Activated effector memory CD4-positive, alpha-beta T cell treated with anti-CD3 and anti-CD28 coated beads, Interleukin-2, amount 50 U/mL, for 16 hours (primary cell): ENCODE results near the gene DEXI.
A peak's percentile ranks its signal among the peaks of the same experiment; 100 is the strongest.
"Not testable (repeated sequence)": the region's sequence is repeated elsewhere in the genome, so short reads cannot be mapped to it uniquely, and the experiment has no call there.

Source experiments
- DNase-seq: peaks from one replicate; pipeline ENCODE4 v3.0.0-alpha.2; 2020

DEXI gene

GRCh38 chr16:10941127-10941933 lies 938 bp downstream of the DEXI start:
- no peak for DNase-seq

DNA sequence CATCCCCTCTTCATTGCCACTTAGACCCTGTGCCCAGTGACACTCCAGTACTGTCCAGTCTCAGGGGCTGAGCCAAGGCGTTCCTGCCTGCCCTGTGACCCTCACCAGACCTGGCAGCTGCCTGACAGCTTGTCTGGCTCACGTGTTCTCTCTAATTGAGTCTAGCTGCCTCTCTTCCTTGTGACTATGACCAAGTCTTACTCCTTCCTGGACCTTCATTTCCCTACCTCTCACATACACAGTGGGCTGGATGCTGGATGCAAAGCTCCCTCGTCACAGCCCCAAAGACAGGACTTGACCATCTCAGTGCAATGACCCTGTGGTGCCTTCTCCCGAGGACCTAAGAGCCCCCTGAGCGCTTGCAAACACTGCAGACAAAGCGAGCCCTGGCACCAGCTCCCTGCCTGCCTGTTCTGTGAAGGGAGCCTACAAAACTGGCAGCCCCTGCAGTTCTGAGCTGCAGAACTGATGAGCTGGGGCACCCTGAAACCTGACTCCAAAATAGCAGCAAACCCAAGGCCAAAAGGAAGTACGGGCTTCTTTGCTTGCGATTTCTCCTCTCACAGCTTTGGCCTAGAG lies 1.7 kb downstream of the DEXI start:
- no peak for DNase-seq

- no peak for DNase-seq
Observed at GRCh38 chr16:10939649-10940234, 2.5 kb downstream of the DEXI start.

DNA sequence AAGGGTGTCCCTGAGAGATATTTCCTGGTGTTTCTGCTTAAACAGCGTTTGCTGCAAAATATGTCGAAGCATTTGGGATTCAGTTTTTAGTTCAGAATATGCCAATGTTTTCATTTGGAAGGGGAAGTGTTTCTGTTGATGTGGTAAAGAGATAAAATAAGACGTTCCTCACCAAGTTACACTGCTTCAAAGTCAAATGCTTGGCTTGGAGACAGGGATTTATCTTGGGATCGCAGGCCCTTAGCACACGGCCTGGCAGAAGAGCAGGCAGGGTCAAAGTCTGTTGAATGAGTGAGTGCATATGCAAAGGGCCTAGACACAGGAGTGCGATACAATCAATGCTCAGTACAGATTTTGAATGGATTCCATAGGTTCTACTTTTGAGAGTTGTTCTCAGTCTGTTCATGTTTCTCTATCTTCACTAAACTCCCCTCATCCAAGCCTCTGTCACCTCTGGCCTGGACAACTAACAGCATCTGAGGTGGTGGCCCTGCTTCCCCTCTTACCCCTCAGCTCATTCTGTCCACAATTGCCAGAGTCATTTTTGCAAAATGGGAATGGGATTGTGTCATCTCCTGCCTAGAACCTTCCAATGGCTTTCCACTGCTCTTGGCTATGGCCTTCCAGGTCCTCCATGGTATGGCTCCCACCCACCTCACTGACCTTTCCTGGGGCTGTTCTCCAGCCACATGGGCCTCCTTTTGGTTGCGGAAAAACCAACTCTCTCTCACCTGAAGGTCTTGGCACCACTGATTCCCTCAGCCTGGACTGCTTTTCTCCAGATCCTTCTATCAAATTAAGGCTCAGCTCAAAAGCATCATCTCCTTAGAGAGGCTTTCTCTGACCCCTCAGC lies 3.2 kb downstream of the DEXI start:
- no peak for DNase-seq

DNA sequence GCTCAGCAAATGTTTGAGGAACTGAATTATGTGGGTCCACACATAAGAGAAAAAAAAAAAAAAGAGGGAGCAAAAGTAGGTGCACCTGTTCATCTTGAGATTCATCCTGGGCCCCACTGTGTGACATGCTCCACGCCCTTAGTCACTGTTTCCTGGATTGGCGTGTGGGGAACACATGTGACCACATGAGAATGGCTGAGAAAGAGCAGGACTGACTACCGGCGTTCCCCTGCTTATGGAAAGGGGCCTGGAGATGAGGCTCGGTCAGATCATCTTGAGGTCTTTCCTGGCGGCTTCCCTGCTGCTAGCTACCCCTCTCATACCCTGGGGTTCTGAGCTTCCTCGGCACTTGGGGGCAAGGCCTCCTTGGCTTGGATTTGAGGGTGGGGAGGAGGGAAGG lies 3.9 kb downstream of the DEXI start:
- DNase-seq = peak; percentile 75

DNA sequence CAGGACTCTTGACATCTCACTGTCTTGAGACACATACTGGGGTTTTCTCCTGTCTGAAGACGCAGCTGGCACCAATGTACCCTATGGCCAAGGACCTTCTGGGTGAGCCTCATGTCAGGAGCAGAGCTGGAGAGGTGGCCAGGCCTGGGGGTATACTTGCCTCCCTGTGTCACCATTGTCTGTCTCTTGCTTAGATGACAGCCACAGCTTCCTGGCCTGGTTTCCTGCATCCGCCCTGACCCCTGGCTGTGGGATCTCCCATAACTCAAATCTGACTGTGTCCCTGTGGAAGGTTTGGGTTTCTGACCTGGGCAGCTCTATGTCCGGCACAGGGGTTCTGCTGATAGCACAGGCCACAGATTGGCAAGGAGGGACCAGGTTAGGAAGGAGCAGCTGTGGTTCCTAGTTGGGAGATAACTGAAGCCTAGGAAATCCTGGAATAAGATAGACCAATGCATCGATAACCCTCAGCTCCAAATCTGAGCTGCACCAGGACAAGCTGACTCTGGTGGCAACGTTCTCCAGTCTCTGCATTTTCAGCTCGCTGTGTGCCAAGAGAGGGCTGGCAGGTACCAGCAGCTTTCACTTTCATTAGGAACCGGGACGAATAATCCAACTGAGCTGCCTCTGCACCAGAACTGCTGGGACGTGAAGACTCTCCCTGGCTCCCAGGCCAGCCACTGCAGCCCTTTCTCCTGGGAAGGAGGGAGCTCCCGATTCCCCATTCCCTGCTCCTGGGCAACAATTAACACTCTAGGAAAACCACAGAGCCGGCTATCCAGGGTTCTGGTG lies 5.0 kb downstream of the DEXI start:
- no peak for DNase-seq

DNA sequence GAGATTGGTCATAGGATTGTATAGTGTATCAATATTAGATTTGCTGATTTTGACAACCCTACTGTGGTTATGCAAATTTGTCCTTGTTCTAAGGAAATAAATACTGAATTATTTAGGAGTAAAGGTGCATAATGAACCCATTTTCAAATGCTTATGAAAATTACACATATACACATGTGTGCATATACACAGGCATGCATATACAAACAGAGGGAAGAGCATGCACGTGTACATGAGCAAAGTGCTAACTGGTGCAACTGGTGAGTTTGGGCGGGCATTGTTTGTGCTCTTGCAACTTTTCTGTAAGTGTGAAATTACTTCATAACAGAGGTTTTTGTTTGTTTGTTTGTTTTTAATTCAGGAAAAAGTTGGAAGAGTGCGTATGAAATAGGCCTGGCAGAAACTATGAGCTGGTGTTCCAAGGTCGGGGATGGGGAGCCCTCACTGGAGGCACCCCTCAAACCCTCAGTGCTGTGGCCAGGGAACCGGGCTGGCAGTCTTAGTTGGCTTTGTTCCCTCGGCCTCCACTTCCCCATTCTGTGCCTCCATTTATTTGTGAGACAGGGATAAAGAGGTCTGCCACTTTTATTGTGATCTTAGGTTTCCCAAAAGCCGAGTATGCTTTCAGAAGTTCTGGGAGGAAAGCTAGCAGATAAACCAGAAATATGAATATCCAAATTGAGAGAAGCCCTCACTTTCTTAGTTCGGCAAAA lies 5.8 kb downstream of the DEXI start:
- no peak for DNase-seq

DNA sequence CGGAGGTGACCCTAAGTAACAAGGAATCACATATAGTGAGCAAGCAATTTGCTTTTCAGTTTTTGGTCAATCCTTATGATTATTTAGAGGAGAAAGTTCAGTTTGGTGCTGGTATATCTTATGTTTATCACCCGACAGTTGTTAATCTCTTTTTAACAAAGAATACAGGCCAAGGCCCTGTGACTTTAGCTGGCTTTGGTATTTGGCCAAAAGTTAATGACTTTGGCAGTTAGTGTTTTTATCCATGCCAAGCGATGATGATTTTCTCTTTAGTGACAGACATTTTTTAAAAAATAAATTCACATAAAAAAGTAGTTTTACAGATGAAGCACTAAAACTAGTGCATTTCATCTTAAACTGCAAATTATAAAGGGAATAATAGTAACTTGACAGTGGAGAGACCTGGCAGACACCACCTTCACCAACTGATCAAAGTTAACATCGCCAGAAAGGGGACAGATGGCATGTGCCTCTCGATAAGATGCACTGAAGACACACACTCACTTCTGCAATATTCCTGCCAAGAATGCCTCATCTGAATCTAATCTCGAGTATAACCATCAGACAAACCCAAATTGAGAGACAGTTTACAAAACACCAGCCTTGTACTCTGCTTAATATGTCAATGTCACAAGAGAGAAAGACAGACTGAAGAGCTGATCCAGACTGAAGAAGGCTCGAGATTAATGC lies 6.9 kb downstream of the DEXI start:
- DNase-seq = no peak

DNA sequence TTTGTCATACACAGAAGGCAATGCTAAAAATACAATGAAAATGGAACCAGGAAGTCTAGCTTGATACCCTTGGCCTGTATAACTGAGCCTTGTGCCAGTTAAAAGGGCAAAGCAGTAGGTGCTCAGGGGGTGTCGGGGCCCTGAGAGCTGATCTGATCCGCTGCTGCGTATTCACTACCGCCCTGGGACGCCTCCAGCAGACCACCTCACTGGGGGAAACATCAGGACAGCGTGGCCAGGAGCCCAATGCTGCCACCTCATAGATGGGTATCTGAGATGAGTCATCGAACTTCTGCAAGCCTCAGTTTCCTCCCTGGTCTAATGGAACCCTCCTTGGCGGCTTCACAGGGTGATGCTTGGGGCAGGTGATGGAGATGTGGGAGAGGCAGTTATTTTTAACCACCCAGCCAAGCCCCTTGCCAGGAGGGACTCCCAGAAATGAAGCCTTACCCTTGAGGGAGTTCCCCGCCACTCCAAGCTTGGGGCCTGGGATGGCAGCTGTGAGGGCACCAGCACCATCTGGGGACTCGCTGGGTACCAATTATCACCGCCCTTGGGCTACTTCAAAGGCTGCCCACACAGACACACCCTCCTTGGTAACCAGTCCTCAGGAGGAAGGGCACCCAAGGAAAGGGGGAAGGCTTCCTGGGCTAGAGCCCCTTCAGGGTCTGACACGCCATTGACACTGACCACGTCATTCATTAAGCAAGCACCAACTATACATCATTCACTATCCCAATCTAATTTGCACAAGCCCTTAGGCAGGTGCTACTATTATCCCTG lies 7.8 kb downstream of the DEXI start:
- no peak for DNase-seq

- no peak for DNase-seq
Observed at GRCh38 chr16:10933865-10934264, 8.4 kb downstream of the DEXI start.

DNA sequence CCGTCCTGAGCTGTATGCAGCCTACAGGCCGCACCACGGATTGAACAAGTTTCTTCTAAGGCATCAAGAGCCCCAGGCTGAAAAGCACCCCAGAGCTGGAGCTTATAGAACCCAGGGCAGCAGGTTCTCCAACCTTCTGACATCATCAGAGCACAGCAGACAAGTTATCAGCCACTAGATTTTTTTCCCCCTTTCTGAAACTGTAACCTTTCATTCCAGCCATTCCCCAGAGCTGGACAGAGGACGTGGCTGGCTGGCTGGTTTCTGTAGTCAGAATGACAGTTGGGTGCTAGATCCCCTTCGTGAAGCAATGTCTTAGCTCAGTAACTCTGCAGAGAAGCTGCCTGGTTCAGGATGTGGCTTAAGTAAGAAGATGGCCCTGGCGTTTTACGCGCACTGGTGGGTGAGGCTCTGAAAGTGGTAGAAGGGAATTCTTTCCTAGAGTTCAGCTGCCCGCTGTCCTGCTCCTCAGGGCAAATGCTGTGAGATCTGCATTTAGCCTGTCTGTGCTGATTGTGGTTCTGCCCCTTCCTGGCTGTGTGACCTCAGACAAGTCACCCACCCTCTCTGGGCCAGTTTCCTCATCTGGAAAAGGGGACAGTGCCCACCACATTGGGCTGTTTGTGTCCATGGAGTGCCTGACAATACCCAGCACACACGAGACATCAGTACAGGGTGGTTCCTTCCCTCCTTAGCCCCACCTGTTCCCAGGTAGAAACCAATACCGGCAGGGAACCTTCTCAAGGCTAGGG lies 9.1 kb downstream of the DEXI start:
- DNase-seq = no peak

DNA sequence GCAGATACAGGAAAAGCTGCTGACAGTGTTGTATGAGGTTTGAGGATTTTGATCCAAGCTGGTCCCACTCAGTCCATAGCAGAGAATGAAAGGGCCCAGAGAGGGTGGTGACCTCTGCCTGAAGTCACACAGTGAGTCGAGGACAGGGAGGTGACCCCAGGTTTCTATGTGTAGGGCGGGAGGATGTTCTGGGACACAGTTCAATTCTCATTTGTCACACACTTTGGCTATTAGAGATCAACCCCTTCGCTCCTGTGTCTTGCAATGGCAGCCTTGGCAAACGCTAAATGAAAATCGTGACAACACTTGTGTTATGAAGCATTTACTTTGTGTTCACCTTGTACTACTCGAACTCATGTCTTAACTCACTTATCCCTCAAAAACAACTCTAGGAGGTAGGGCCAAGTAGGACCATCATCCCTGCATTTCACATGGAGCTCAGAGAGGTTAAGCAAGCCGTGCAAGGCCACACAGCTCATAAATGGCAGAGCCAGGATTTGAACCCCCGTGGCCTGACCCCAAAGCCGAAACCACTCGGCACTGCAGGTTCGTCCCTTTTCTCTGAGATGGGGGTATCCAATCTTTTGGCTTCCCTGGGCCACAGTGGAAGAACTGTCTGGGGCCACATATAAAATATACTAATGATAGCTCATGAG lies 10.2 kb downstream of the DEXI start:
- no peak for DNase-seq

- no peak for DNase-seq
Observed at GRCh38 chr16:10931134-10931533, 11.1 kb downstream of the DEXI start.

- no peak for DNase-seq
Observed at GRCh38 chr16:10930755-10931093, 11.5 kb downstream of the DEXI start.

- no peak for DNase-seq
Observed at GRCh38 chr16:10929853-10930754, 12.2 kb downstream of the DEXI start.

DNA sequence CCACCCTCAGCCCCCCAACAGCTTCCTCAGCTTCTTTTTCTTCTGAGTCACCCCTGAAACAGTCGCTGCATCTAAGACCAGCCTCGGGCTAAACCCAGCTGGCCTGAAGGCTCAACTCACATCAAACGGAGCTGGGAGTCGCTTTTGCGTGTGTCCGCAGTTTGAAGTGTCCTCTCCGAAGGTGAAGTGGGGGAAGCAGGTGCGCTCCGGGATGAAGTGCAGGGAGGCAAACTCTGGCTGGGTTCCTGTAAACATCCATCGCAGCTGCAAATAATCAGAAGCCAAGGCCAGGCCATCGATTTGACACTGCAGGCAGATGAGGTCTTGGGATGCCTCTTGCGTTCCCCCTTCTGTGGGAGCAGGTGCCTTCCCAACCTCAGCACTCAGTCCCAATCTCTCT lies 13.2 kb downstream of the DEXI start:
- not testable (repeated sequence) for DNase-seq

- no peak for DNase-seq
Observed at GRCh38 chr16:10927497-10928112, 14.7 kb downstream of the DEXI start.

DNA sequence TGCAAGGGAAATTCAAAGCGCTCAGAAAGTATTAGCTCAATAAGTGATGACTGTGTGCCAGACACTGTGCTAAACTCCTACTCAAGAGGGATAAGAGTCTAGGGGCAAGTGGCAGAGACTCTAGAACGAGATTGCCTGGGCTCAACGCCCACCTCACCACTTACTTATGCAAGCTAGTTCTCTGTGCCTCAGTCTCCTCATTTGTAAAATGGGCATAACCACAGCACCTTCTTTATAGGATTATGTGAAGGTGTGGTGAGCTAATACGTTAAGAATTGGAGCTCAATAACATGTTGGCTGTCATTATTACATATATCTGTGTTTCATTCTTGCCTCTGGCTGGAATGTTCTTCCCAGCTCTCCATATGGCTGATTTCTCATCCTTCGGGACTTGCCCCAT lies 15.4 kb downstream of the DEXI start:
- no peak for DNase-seq
